H9 (cell line): ENCODE measurements around the gene ATG2A. TPM values are rescaled to one million over a fixed set of nuclear protein-coding genes. Genes with fewer than 3 reads are reported as not detected.
A peak's percentile ranks its signal among the peaks of the same experiment; 100 is the strongest.

Experiments used
- DNase-seq: peaks from one replicate; pipeline ENCODE4 v3.0.0-alpha.2; 2017
- H2AFZ ChIP-seq: one replicate; pipeline ENCODE4 v1.6.1; 2013; ENCODE audit warnings: mild to moderate bottlenecking, low read length, control low read depth, moderate library complexity
- H2AK5ac ChIP-seq: 2 replicates; pipeline ENCODE4 v1.6.1; 2013; ENCODE audit warnings: low read length, control low read depth, mixed read lengths; ENCODE audit not compliant: insufficient read length
- H2BK120ac ChIP-seq: one replicate; pipeline ENCODE4 v1.6.1; 2013; ENCODE audit warnings: low read depth, mild to moderate bottlenecking, low read length, control low read depth, inconsistent platforms; ENCODE audit not compliant: poor library complexity, severe bottlenecking
- H2BK12ac ChIP-seq: 2 replicates; pipeline ENCODE4 v1.6.1; 2013; ENCODE audit warnings: low read length, control low read depth, mixed read lengths, low read depth; ENCODE audit not compliant: insufficient read length
- H2BK15ac ChIP-seq: 2 replicates; pipeline ENCODE4 v1.6.1; 2013; ENCODE audit warnings: low read depth, low read length, control low read depth
- H2BK20ac ChIP-seq: one replicate; pipeline ENCODE4 v1.6.1; 2013; ENCODE audit warnings: low read depth, mild to moderate bottlenecking, low read length, control low read depth, inconsistent platforms; ENCODE audit not compliant: poor library complexity, severe bottlenecking
- H2BK5ac ChIP-seq: 2 replicates; pipeline ENCODE4 v1.6.1; 2013; ENCODE audit warnings: low read length, control low read depth, mixed read lengths; ENCODE audit not compliant: insufficient read length
- H3K14ac ChIP-seq: 2 replicates; pipeline ENCODE4 v1.6.1; 2013; ENCODE audit warnings: low read length, control low read depth; ENCODE audit not compliant: insufficient read depth
- H3K18ac ChIP-seq: 2 replicates; pipeline ENCODE4 v1.6.1; 2013; ENCODE audit warnings: low read depth, mild to moderate bottlenecking, mixed read lengths, low read length, control low read depth; ENCODE audit not compliant: insufficient read length
- H3K23ac ChIP-seq: 2 replicates; pipeline ENCODE4 v1.6.1; 2013; ENCODE audit warnings: low read length, control low read depth, mixed read lengths, low read depth; ENCODE audit not compliant: insufficient read length
- H3K23me2 ChIP-seq: 2 replicates; pipeline ENCODE4 v1.6.1; 2013; ENCODE audit warnings: low read depth, mild to moderate bottlenecking, mixed read lengths, low read length, control low read depth; ENCODE audit not compliant: insufficient read length, poor library complexity, severe bottlenecking
- H3K27ac ChIP-seq: 2 replicates; pipeline ENCODE4 v1.5.1; 2013; ENCODE audit warnings: low read length, control low read depth, mixed read lengths, low read depth; ENCODE audit not compliant: insufficient read length
- H3K27me3 ChIP-seq: 2 replicates; pipeline ENCODE4 v1.6.1; 2013; ENCODE audit warnings: low read length, control low read depth, inconsistent platforms; ENCODE audit not compliant: insufficient read depth
- H3K4ac ChIP-seq: 2 replicates; pipeline ENCODE4 v1.6.1; 2013; ENCODE audit warnings: low read depth, mild to moderate bottlenecking, control low read depth, inconsistent platforms, low read length, moderate library complexity
- H3K4me1 ChIP-seq: 2 replicates; pipeline ENCODE4 v1.6.1; 2013; ENCODE audit warnings: low read length, control low read depth, inconsistent platforms; ENCODE audit not compliant: insufficient read depth
- H3K4me2 ChIP-seq: 2 replicates; pipeline ENCODE4 v1.6.1; 2013; ENCODE audit warnings: low read length, control low read depth, mixed read lengths; ENCODE audit not compliant: insufficient read length, insufficient read depth
- H3K56ac ChIP-seq: 2 replicates; pipeline ENCODE4 v1.6.1; 2013; ENCODE audit warnings: low read depth, mild to moderate bottlenecking, mixed read lengths, low read length, control low read depth; ENCODE audit not compliant: insufficient read length
- H3K79me1 ChIP-seq: 2 replicates; pipeline ENCODE4 v1.6.1; 2013; ENCODE audit warnings: low read depth, mild to moderate bottlenecking, moderate library complexity, low read length, control low read depth, inconsistent platforms; ENCODE audit not compliant: insufficient read depth, poor library complexity, severe bottlenecking
- H3K79me2 ChIP-seq: 2 replicates; pipeline ENCODE4 v1.6.1; 2013; ENCODE audit warnings: low read length, control low read depth, inconsistent platforms; ENCODE audit not compliant: insufficient read depth
- H3K9ac ChIP-seq: 2 replicates; pipeline ENCODE4 v1.6.1; 2013; ENCODE audit warnings: low read length, control low read depth, mixed read lengths; ENCODE audit not compliant: insufficient read length; ENCODE audit errors: extremely low read depth
- H3K9me3 ChIP-seq: one replicate; pipeline ENCODE4 v1.6.1; 2013; ENCODE audit warnings: low read depth, low read length, inconsistent platforms; ENCODE audit not compliant: control insufficient read depth
- H3T11ph ChIP-seq: one replicate; pipeline ENCODE4 v1.6.1; 2013; ENCODE audit warnings: mild to moderate bottlenecking, low read length, control low read depth, inconsistent platforms
- H4K20me1 ChIP-seq: one replicate; pipeline ENCODE4 v1.6.1; 2013; ENCODE audit not compliant: control insufficient read depth, insufficient read length, insufficient read depth
- H4K5ac ChIP-seq: 2 replicates; pipeline ENCODE4 v1.6.1; 2013; ENCODE audit warnings: low read depth, mild to moderate bottlenecking, mixed read lengths, low read length, control low read depth; ENCODE audit not compliant: insufficient read length
- H4K8ac ChIP-seq: replicated peaks from 2 replicates; pipeline ENCODE4 v1.6.1; 2013; ENCODE audit warnings: low read length, control low read depth, mixed read lengths, low read depth; ENCODE audit not compliant: insufficient read length
- H4K91ac ChIP-seq: 2 replicates; pipeline ENCODE4 v1.6.1; 2013; ENCODE audit warnings: low read depth, mild to moderate bottlenecking, moderate library complexity, mixed read lengths, low read length, control low read depth; ENCODE audit not compliant: insufficient read length
- H3K27ac Mint-ChIP-seq, 3 experiments: 2 replicates in 2 of 3; 3 replicates in 1 of 3; pipeline ENCODE4 v1.8.0; 2020 to 2021; ENCODE audit warnings: mixed read lengths in 3 of 3, mild to moderate bottlenecking in 1 of 3, moderate library complexity in 1 of 3
- H3K27me3 Mint-ChIP-seq: 2 replicates; pipeline ENCODE4 v1.8.0; 2021; ENCODE audit warnings: low read depth, mild to moderate bottlenecking, moderate library complexity, mixed read lengths
- H3K36me3 Mint-ChIP-seq, 3 experiments: 2 replicates in 2 of 3; 3 replicates in 1 of 3; pipeline ENCODE4 v1.8.0; 2020 to 2021; ENCODE audit warnings: low read depth in 3 of 3, mixed read lengths in 3 of 3; ENCODE audit not compliant: insufficient read depth in 1 of 3
- H3K4me1 Mint-ChIP-seq, 2 experiments: 2 replicates each; pipeline ENCODE4 v1.8.0; 2020; ENCODE audit warnings: mixed read lengths in 2 of 2
- H3K4me3 Mint-ChIP-seq, 2 experiments: 2 replicates in 1 of 2; 3 replicates in 1 of 2; pipeline ENCODE4 v1.8.0; 2020 to 2021; ENCODE audit warnings: mild to moderate bottlenecking in 2 of 2, mixed read lengths in 2 of 2, moderate library complexity in 1 of 2
- H3K9me3 Mint-ChIP-seq, 2 experiments: 2 replicates in 1 of 2; 3 replicates in 1 of 2; pipeline ENCODE4 v1.8.0; 2020; ENCODE audit warnings: mild to moderate bottlenecking in 2 of 2, mixed read lengths in 2 of 2, moderate library complexity in 1 of 2
- WGBS: extraction: QIAGEN DNeasy Blood & Tissue Kit; methylation state at CpG from one replicate; pipeline ENCODE4 v1.1.7; 2013; ENCODE audit warnings: missing lambda C conversion rate, low lambda C conversion rate, mixed read lengths; ENCODE audit not compliant: insufficient read length; ENCODE audit errors: extremely low coverage; 5-methylcytosine and 5-hydroxymethylcytosine counted together
- total RNA-seq: library from RNA; stranded (reverse); gene quantifications from 2 replicates; pipeline ENCODE4 v1.2.1, GENCODE V29; 2021
- TF ChIP-seq, protein P1 (sequence below): fragments of 200-600 bp; sonication (generic); conservative IDR thresholded peaks from 3 replicates; pipeline ENCODE4 v1.8.0; 2021; ENCODE audit warnings: antibody characterized with exemption, mild to moderate bottlenecking

Gene ATG2A
- total RNA-seq, 1 experiment from 2014 or later: 21.3 TPM

DNA sequence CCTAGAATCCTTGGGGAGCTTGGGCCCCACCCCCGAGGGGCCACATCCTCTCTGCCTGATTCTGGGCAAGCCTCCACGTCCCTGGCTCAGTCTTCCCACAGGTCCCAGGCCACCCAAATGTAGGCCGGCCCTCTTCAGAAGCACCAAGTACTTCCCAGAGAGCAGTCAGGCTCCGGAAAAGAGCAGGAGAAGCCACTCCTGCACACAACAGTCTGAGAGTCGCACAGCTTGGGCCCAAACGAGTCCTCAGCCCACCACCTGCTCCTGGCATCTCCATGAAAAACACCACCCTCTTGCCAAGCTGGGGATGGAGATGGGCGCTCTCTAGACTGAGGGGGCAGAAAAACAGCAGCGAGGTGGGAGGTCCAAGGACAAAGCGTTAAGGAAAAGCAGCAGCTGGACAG, 54.0 kb downstream of the ATG2A start:
- Histone ChIP-seq H2BK120ac (no peak overlapping the region), H3K23ac (no peak overlapping the region), H3K9me3 (no peaks in the 10 kb centered on the region), H2AFZ (no peak overlapping the region), H3K79me2 (no peaks in the 10 kb centered on the region), H3K4me1 (no peaks in the 10 kb centered on the region; the same call in 1 of the 2 replicates), H3K27me3 (no peaks in the 10 kb centered on the region), H3T11ph (no peak overlapping the region), H3K27ac (no peak overlapping the region), H2AK5ac (no peak overlapping the region), H4K91ac (no peak overlapping the region), H3K4me2 (no peak overlapping the region), H3K23me2 (no peaks in the 10 kb centered on the region), H4K8ac (no peak overlapping the region), H4K5ac (no peak overlapping the region), H2BK12ac (no peak overlapping the region), H3K79me1 (no peaks in the 10 kb centered on the region), H3K18ac (no peak overlapping the region), H4K20me1 (no peaks in the 10 kb centered on the region), H2BK5ac (no peak overlapping the region), H2BK15ac (no peak overlapping the region), H2BK20ac (no peak overlapping the region), H3K14ac (no peak overlapping the region), H3K4ac (no peak overlapping the region), H3K9ac (no peak overlapping the region), H3K56ac (no peak overlapping the region)
- no peaks in the 10 kb centered on the region for H3K9me3 Mint-ChIP-seq
- no peak for DNase-seq
- no CpG with 5 or more reads among the region's 9 CpGs for WGBS
- H3K27me3 Mint-ChIP-seq: no peaks in the 10 kb centered on the region
- TF ChIP-seq, protein P1, sequence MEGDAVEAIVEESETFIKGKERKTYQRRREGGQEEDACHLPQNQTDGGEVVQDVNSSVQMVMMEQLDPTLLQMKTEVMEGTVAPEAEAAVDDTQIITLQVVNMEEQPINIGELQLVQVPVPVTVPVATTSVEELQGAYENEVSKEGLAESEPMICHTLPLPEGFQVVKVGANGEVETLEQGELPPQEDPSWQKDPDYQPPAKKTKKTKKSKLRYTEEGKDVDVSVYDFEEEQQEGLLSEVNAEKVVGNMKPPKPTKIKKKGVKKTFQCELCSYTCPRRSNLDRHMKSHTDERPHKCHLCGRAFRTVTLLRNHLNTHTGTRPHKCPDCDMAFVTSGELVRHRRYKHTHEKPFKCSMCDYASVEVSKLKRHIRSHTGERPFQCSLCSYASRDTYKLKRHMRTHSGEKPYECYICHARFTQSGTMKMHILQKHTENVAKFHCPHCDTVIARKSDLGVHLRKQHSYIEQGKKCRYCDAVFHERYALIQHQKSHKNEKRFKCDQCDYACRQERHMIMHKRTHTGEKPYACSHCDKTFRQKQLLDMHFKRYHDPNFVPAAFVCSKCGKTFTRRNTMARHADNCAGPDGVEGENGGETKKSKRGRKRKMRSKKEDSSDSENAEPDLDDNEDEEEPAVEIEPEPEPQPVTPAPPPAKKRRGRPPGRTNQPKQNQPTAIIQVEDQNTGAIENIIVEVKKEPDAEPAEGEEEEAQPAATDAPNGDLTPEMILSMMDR: no peak
- peak overlapping the region; percentile 72 to 91 (median 76); a peak in 3 of 7 replicates for H3K27ac Mint-ChIP-seq
- peaks cover 15 to 24% of the 10 kb centered on the region in 2 experiments for H3K4me1 Mint-ChIP-seq
- H3K36me3 Mint-ChIP-seq: peaks cover 0 to 2% (median 0%) of the 10 kb centered on the region in 3 experiments; a peak in 2 of 7 replicates
- H3K4me3 Mint-ChIP-seq: peak overlapping the region in 1 of 2 experiments; percentile 7; a peak in 1 of 5 replicates
